Measurements from ENCODE around the gene AGTPBP1. TPM values are rescaled to one million over a fixed set of nuclear protein-coding genes. Genes with fewer than 3 reads are reported as not detected.

Gene AGTPBP1
- total and polyA plus RNA-seq, 2 of the 8 experiments (the other 6 are each of a cell fraction or from before 2014, with no cell fraction given), result 13.4 to 65.2 TPM

DNA sequence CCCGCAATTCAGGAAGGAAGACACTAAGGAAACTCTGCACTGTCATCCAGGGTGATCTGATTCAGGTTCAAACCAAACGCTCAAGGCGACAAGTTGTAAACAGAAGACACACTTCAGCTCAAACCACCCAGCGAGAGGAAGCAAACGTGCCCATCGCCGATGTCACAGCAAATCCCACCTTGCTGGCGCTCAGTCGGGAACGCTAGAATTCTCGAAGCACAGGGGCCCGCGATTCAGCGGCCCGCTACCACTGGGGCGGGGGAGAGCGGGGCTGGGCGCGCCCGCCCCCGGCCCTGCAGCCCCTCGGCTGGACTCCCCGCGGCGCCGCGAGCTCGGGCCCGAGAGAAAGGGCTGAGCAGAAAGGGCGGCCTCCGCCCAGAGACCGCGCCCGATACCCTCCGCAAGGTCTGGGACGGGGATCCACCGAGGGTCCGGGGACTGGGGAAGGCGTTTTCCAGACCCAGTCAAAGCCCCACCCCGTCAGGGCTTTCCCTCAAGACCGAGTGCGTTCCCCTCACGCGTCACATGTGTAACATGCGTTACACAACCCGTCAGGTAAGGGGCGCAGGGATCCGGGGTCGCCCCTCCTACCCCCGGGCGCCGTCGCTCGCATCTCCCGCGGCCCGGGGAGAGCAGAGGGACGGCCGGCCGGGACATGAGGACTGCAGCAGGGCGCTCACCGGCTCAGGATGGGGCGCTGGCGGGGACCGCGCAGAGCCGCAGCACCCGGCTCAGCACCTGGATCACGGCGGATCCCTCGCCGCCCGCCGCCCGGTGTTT is 469 bp downstream of the AGTPBP1 start (continued):
- TF ChIP-seq CTBP2 (IDR thresholded peaks at IDR 0.05; ENCODE audit: borderline replicate concordance, insufficient read depth, insufficient read length, low read length), result no peak
- TF ChIP-seq MAX (IDR thresholded peaks at IDR 0.05), result peak; percentile 38; the same call in 1 of the 2 replicates
- TF ChIP-seq KDM1A (IDR thresholded peaks at IDR 0.05; ENCODE audit: borderline replicate concordance, low read length), result no peak
- TF ChIP-seq, protein P1, sequence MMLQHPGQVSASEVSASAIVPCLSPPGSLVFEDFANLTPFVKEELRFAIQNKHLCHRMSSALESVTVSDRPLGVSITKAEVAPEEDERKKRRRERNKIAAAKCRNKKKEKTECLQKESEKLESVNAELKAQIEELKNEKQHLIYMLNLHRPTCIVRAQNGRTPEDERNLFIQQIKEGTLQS (IDR thresholded peaks at IDR 0.05; ENCODE audit: insufficient read depth, low read depth, low read length), result no peak
- TF ChIP-seq RNF2 (IDR thresholded peaks at IDR 0.05; ENCODE audit: borderline replicate concordance, low read depth, low read length, missing control alignments, poor library complexity, severe bottlenecking), result no peak
- no peak for TF ChIP-seq TCF12 (IDR thresholded peaks at IDR 0.05; ENCODE audit: low read depth, low read length)
- TF ChIP-seq BCL11A (IDR thresholded peaks at IDR 0.05; ENCODE audit: low read depth in 2 of 2, low read length in 2 of 2), result no peak
- no peak for TF ChIP-seq JUN (IDR thresholded peaks at IDR 0.05; ENCODE audit: low read depth, low read length)
- no peak for TF ChIP-seq FOSL1 (IDR thresholded peaks at IDR 0.05; ENCODE audit: insufficient read depth, low read depth, low read length)
- peak; percentile 25; the same call in 1 of the 2 replicates for TF ChIP-seq TAF1 (IDR thresholded peaks at IDR 0.05; ENCODE audit: low read depth, low read length)
- TF ChIP-seq BACH1 (IDR thresholded peaks at IDR 0.05; ENCODE audit: low read length), result no peak
- no peak for TF ChIP-seq SRF (IDR thresholded peaks at IDR 0.05; ENCODE audit: low read depth, low read length)
- TF ChIP-seq HDAC2 (IDR thresholded peaks at IDR 0.05; ENCODE audit: borderline replicate concordance in 1 of 2, low read depth in 2 of 2, low read length in 2 of 2), result peak in 1 of 2 experiments; percentile 57; a peak in 1 of 4 replicates
- no peak for TF ChIP-seq USF2 (IDR thresholded peaks at IDR 0.05; ENCODE audit: low read length)
- TF ChIP-seq EP300 (IDR thresholded peaks at IDR 0.05; ENCODE audit: borderline replicate concordance in 1 of 2, low read depth in 2 of 2, low read length in 2 of 2), result 0 out of 3 replicates have a peak, but pooled peaks of 1 of the 2 experiments have one; percentile 11

All from H1 (cell line).